Measurements from ENCODE around the gene PLEKHM3. TPM values are rescaled to one million over a fixed set of nuclear protein-coding genes. Genes with fewer than 3 reads are reported as not detected.
"Not testable (repeated sequence)": the region's sequence is repeated elsewhere in the genome, so short reads cannot be mapped to it uniquely, and the experiment has no call there.

The PLEKHM3 gene
- total RNA-seq, 1 donor from 2014 or later, result 12.5 TPM

DNA sequence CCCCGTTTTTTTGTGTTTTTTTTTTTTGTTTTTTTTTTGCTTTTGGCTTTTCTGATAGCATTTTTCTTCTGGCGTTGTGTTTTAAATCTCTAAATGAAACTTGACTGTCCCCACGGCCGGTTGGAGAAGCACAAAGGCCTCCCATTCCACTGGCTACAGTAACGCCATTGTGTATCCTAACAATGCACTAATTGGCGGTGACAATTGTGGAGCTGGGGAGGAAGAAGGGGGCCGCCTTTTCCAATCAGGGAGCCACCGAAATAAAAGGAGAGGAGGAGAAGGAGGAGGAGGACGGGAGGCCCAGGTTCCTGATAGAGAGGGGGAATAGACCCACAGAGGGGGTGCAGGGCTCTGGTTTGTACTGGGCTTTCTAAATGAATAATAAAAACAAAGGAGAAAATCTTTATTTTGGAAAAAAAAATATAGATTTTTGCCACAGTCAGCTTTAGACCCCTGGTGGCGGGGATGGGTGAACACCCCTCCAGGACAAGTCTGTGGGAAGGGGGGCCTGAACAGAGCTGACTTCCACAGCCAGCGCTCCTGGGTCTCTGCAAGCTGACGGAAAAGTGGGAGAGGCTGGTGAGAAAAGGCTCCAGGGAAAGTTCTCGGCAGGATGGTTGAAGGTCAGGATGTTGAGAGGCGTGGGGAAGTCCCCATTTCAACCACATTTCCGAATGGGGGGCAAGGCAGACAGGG lies 212.0 kb downstream of the PLEKHM3 start:
- Mint-ChIP-seq H3K27me3 (ENCODE audit: unreplicated experiment) (no peaks in the 10 kb centered on the region), H3K9me3 (ENCODE audit: unreplicated experiment) (no peaks in the 10 kb centered on the region), H3K36me3 (ENCODE audit: unreplicated experiment) (no peaks in the 10 kb centered on the region), H3K4me3 (ENCODE audit: unreplicated experiment) (no peak overlapping the region), H3K4me1 (ENCODE audit: unreplicated experiment) (peaks cover 2% of the 10 kb centered on the region), H3K27ac (ENCODE audit: unreplicated experiment) (no peak overlapping the region)
- no peak for TF ChIP-seq CTCF (IDR thresholded peaks at IDR 0.05)
- no peak for DNase-seq (ENCODE audit: extremely low spot score, unreplicated experiment)

DNA sequence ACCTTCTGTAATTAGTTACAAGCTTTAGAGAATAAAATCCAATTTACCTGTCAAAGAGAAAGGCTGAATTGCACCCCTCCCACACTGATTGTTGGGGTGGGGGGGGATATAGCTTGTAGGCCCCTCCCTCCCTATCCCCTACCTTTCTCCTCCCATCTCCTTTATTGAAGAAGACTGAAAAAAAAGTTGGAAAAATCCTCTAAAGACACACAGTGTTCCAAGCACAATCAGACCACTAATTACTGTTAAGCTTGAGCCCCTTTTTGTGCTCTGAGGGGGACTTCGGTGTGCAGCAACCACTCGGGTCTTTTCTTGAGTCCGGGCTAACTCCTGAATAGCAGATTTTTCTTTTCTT lies 212.6 kb downstream of the PLEKHM3 start:
- TF ChIP-seq CTCF (IDR thresholded peaks at IDR 0.05), result no peak
- Mint-ChIP-seq H3K27ac (ENCODE audit: unreplicated experiment) (no peak overlapping the region), H3K9me3 (ENCODE audit: unreplicated experiment) (no peaks in the 10 kb centered on the region)

GRCh38 chr2:207812058-207812725 lies 213.1 kb downstream of the PLEKHM3 start:
- no peaks in the 10 kb centered on the region for H3K9me3 Mint-ChIP-seq (ENCODE audit: unreplicated experiment)
- TF ChIP-seq CTCF (IDR thresholded peaks at IDR 0.05), result no peak
- no peak overlapping the region for H3K4me3 Mint-ChIP-seq (ENCODE audit: unreplicated experiment)

More for the DNA sequence above, 212.6 kb downstream of the PLEKHM3 start:
- Mint-ChIP-seq H3K4me1 (ENCODE audit: unreplicated experiment) (peaks cover 2% of the 10 kb centered on the region), H3K27me3 (ENCODE audit: unreplicated experiment) (no peaks in the 10 kb centered on the region), H3K36me3 (ENCODE audit: unreplicated experiment) (no peaks in the 10 kb centered on the region), H3K4me3 (ENCODE audit: unreplicated experiment) (no peak overlapping the region)
- no peak for DNase-seq (ENCODE audit: extremely low spot score, unreplicated experiment)

GRCh38 chr2:207811658-207812057 lies 213.7 kb downstream of the PLEKHM3 start:
- not testable (repeated sequence) for H3K4me3 Mint-ChIP-seq (ENCODE audit: unreplicated experiment); H3K9me3 Mint-ChIP-seq (ENCODE audit: unreplicated experiment); H3K27ac Mint-ChIP-seq (ENCODE audit: unreplicated experiment); H3K27me3 Mint-ChIP-seq (ENCODE audit: unreplicated experiment); H3K36me3 Mint-ChIP-seq (ENCODE audit: unreplicated experiment); H3K4me1 Mint-ChIP-seq (ENCODE audit: unreplicated experiment); DNase-seq (ENCODE audit: extremely low spot score, unreplicated experiment)

More at GRCh38 chr2:207812058-207812725, 213.1 kb downstream of the PLEKHM3 start:
- Mint-ChIP-seq H3K36me3 (ENCODE audit: unreplicated experiment) (no peaks in the 10 kb centered on the region), H3K4me1 (ENCODE audit: unreplicated experiment) (peaks cover 2% of the 10 kb centered on the region), H3K27me3 (ENCODE audit: unreplicated experiment) (no peaks in the 10 kb centered on the region), H3K27ac (ENCODE audit: unreplicated experiment) (no peak overlapping the region)
- DNase-seq (ENCODE audit: extremely low spot score, unreplicated experiment), result no peak

DNA sequence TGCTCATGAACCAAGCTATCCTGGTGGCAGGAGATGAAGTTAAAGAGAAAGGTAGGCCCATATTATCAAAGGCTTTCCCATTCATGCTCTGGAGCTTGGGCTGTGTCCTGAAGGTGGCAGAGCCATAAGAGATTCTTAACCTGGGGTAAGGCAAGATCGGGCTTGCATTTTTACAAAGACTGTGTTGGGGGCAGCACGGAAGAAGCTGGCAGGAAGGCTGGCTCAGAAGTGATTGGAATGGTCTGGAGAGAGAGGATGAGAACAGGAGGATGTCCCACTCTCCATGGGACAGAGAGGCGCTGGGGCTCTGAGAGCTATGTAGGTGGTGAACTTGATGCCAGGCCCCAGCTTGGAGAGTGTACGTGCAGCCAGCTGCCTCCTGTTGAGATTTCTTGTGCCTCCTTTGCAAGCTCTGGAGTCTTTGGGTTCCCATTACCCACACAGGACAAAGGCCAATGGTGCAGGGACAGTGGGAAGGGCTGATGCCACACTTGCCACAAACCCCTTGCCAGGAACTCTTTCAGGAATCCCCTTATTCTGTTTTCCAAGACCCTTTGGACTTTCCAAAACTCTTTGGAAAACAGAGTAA lies 215.0 kb downstream of the PLEKHM3 start:
- Mint-ChIP-seq H3K9me3 (ENCODE audit: unreplicated experiment) (no peaks in the 10 kb centered on the region), H3K27ac (ENCODE audit: unreplicated experiment) (no peak overlapping the region), H3K36me3 (ENCODE audit: unreplicated experiment) (no peaks in the 10 kb centered on the region), H3K4me1 (ENCODE audit: unreplicated experiment) (peaks cover 2% of the 10 kb centered on the region), H3K27me3 (ENCODE audit: unreplicated experiment) (no peaks in the 10 kb centered on the region), H3K4me3 (ENCODE audit: unreplicated experiment) (no peak overlapping the region)
- TF ChIP-seq CTCF (IDR thresholded peaks at IDR 0.05), result no peak
- no peak for DNase-seq (ENCODE audit: extremely low spot score, unreplicated experiment)
